Thymus (tissue), 11 donors: Measurements from ENCODE around the gene NXPH4. TPM values are rescaled to one million over a fixed set of nuclear protein-coding genes. Genes with fewer than 3 reads are reported as not detected.

Experiments
- DNase-seq, 9 donors: peaks; one replicate each; pipeline ENCODE4 v3.0.0-alpha.2; 2013; ENCODE audit warnings: low spot score in 9 of 9, low read depth in 6 of 9, missing footprints in 1 of 9
- H3K27ac ChIP-seq, 2 donors: one replicate each; pipeline ENCODE4 v1.5.1; 2013; ENCODE audit warnings: control low read depth in 1 of 2, low read depth in 1 of 2, low read length in 1 of 2, mild to moderate bottlenecking in 1 of 2, moderate library complexity in 1 of 2
- H3K27me3 ChIP-seq, 2 donors: one replicate each; pipeline ENCODE4 v1.5.1; 2013; ENCODE audit warnings: low read length in 1 of 2; ENCODE audit not compliant: control insufficient read depth in 2 of 2, insufficient read depth in 1 of 2
- H3K36me3 ChIP-seq, 2 donors: one replicate each; pipeline ENCODE4 v1.5.1; 2013; ENCODE audit warnings: low read length in 1 of 2, mild to moderate bottlenecking in 1 of 2, moderate library complexity in 1 of 2; ENCODE audit not compliant: control insufficient read depth in 2 of 2, insufficient read depth in 2 of 2
- H3K4me1 ChIP-seq, 2 donors: one replicate each; pipeline ENCODE4 v1.5.1; 2013; ENCODE audit warnings: low read length in 2 of 2; ENCODE audit not compliant: control insufficient read depth in 2 of 2, insufficient read depth in 2 of 2
- H3K4me3 ChIP-seq, 2 donors: one replicate each; pipeline ENCODE4 v1.5.1; 2013; ENCODE audit warnings: low read length in 2 of 2, control low read depth in 1 of 2, mild to moderate bottlenecking in 1 of 2
- H3K9me3 ChIP-seq, 2 donors: one replicate each; pipeline ENCODE4 v1.5.1; 2013; ENCODE audit warnings: low read length in 1 of 2, mild to moderate bottlenecking in 1 of 2; ENCODE audit not compliant: control insufficient read depth in 2 of 2, insufficient read depth in 1 of 2
- WGBS: extraction: QIAGEN DNeasy Blood & Tissue Kit; methylation state at CpG from one replicate; pipeline ENCODE4 v1.1.7; 2013; 5-methylcytosine and 5-hydroxymethylcytosine counted together
- polyA plus RNA-seq: library from polyadenylated mRNA; stranded (reverse); fragments of 200-250 nt; gene quantifications from one replicate; pipeline ENCODE4 v1.2.3, GENCODE V29; 2013
- total RNA-seq: library from RNA; stranded (reverse); fragments of 120-200 nt; gene quantifications from one replicate; pipeline ENCODE4 v1.2.4, GENCODE V29; 2013
- donor health status: healthy.

Gene NXPH4
- total and polyA plus RNA-seq, 2 donors = 0.14 to 0.16 TPM

GRCh38 chr12:57241402-57242310 lies 25.1 kb downstream of the NXPH4 start:
- no peak overlapping the region for H3K4me3 ChIP-seq
- DNase-seq = peak in 1 of 9 donors; percentile 7
- peaks cover 33 to 70% of the 10 kb centered on the region in 2 donors for H3K4me1 ChIP-seq
- WGBS = 9% methylated on average over 48 of the region's 48 CpGs
- no peaks in the 10 kb centered on the region for H3K36me3 ChIP-seq
- no peak overlapping the region for H3K27ac ChIP-seq
- peaks cover 73 to 80% of the 10 kb centered on the region in 2 donors for H3K27me3 ChIP-seq
- peaks cover 0 to 38% of the 10 kb centered on the region in 2 donors for H3K9me3 ChIP-seq

GRCh38 chr12:57242329-57242690 lies 25.7 kb downstream of the NXPH4 start:
- Histone ChIP-seq H3K27ac (no peak overlapping the region), H3K27me3 (peaks cover 67 to 74% of the 10 kb centered on the region in 2 donors), H3K4me3 (peak overlapping the region in 1 of 2 donors; percentile 45), H3K4me1 (peaks cover 30 to 64% of the 10 kb centered on the region in 2 donors), H3K36me3 (no peaks in the 10 kb centered on the region), H3K9me3 (peaks cover 0 to 35% of the 10 kb centered on the region in 2 donors)
- DNase-seq = peak in 1 of 9 donors; percentile 16
- WGBS = 3% methylated on average over 18 of the region's 18 CpGs

- Histone ChIP-seq H3K4me3 (peak overlapping the region; percentile 27 to 45), H3K36me3 (no peaks in the 10 kb centered on the region), H3K4me1 (peaks cover 29 to 58% of the 10 kb centered on the region in 2 donors), H3K9me3 (peaks cover 0 to 35% of the 10 kb centered on the region in 2 donors), H3K27ac (no peak overlapping the region), H3K27me3 (peaks cover 61 to 68% of the 10 kb centered on the region in 2 donors)
- peak in 4 of 9 donors; percentile 46 to 82 (median 72) for DNase-seq
- WGBS = 2% methylated on average over 45 of the region's 45 CpGs
Measured at GRCh38 chr12:57242691-57243454, 26.3 kb downstream of the NXPH4 start.

- Histone ChIP-seq H3K4me1 (peaks cover 21 to 50% of the 10 kb centered on the region in 2 donors), H3K9me3 (peaks cover 0 to 31% of the 10 kb centered on the region in 2 donors), H3K27me3 (peaks cover 53 to 60% of the 10 kb centered on the region in 2 donors), H3K27ac (no peak overlapping the region), H3K4me3 (peak overlapping the region; percentile 27 to 45), H3K36me3 (no peaks in the 10 kb centered on the region)
- WGBS = 9% methylated on average over 41 of the region's 41 CpGs
- DNase-seq = peak in 8 of 9 donors; percentile 61 to 89 (median 76)
Measured at GRCh38 chr12:57243521-57244311, 27.1 kb downstream of the NXPH4 start.

- no peaks in the 10 kb centered on the region for H3K36me3 ChIP-seq
- H3K4me1 ChIP-seq = peaks cover 21 to 50% of the 10 kb centered on the region in 2 donors
- WGBS = 88% methylated on average over 6 of the region's 6 CpGs
- peaks cover 0 to 29% of the 10 kb centered on the region in 2 donors for H3K9me3 ChIP-seq
- H3K27me3 ChIP-seq = peaks cover 48 to 54% of the 10 kb centered on the region in 2 donors
- no peak for DNase-seq
- no peak overlapping the region for H3K4me3 ChIP-seq
- H3K27ac ChIP-seq = no peak overlapping the region
Measured at GRCh38 chr12:57244312-57244696, 27.7 kb downstream of the NXPH4 start.

GRCh38 chr12:57247041-57247440 lies 30.4 kb downstream of the NXPH4 start:
- Histone ChIP-seq H3K27ac (no peak overlapping the region), H3K4me3 (no peak overlapping the region), H3K27me3 (peaks cover 21 to 26% of the 10 kb centered on the region in 2 donors), H3K4me1 (peaks cover 9 to 28% of the 10 kb centered on the region in 2 donors), H3K9me3 (peaks cover 0 to 15% of the 10 kb centered on the region in 2 donors), H3K36me3 (no peaks in the 10 kb centered on the region)
- DNase-seq = no peak
- WGBS = 100% methylated on average over 1 of the region's 1 CpG

- H3K36me3 ChIP-seq = peaks cover 0 to 4% of the 10 kb centered on the region in 2 donors
- DNase-seq = no peak
- H3K27ac ChIP-seq = no peak overlapping the region
- 70% methylated on average over 7 of the region's 7 CpGs for WGBS
- H3K4me1 ChIP-seq = peaks cover 2 to 10% of the 10 kb centered on the region in 2 donors
- peaks cover 1 to 5% of the 10 kb centered on the region in 2 donors for H3K27me3 ChIP-seq
- no peak overlapping the region for H3K4me3 ChIP-seq
- peaks cover 0 to 5% of the 10 kb centered on the region in 2 donors for H3K9me3 ChIP-seq
Measured at GRCh38 chr12:57248934-57249742, 32.5 kb downstream of the NXPH4 start.

GRCh38 chr12:57250541-57250940 lies 33.9 kb downstream of the NXPH4 start:
- H3K4me1 ChIP-seq = peaks cover 2 to 10% of the 10 kb centered on the region in 2 donors
- no peak overlapping the region for H3K4me3 ChIP-seq
- H3K27me3 ChIP-seq = no peaks in the 10 kb centered on the region
- peaks cover 0 to 5% of the 10 kb centered on the region in 2 donors for H3K9me3 ChIP-seq
- no peak overlapping the region for H3K27ac ChIP-seq
- peaks cover 9 to 12% of the 10 kb centered on the region in 2 donors for H3K36me3 ChIP-seq
- 95% methylated on average over 3 of the region's 3 CpGs for WGBS
- DNase-seq = no peak
